HCT116 (cell line): Measurements from ENCODE around the gene ERLIN1. TPM values are rescaled to one million over a fixed set of nuclear protein-coding genes. Genes with fewer than 3 reads are reported as not detected.

ENCODE experiments used
- ATAC-seq: fragments of 200-7000 bp; cut with Tn5 transposase; 2 replicates; pipeline ENCODE4 v1.9.1; 2020; ENCODE audit warnings: mild to moderate bottlenecking, moderate library complexity
- BruUV-seq: library from RNA; stranded (reverse); fragments of 400-500 nt; replicated peaks from 2 replicates; lab custom pipeline; 2021; lab: Mats Ljungman, UMichigan
- CTCF ChIA-PET: fragments of 300-600 bp; sonication (Branson Sonifier 250); formaldehyde crosslinking; loops from one replicate; lab custom pipeline; 2021; ENCODE audit warnings: antibody characterized with exemption; lab: Charles Lee
- POLR2A ChIA-PET: fragments of 300-600, 350-600 bp; sonication (Branson Sonifier 250); formaldehyde crosslinking; loops from one replicate; lab custom pipeline; 2021; ENCODE audit warnings: antibody characterized with exemption; lab: Charles Lee
- RAD21 ChIA-PET, 2 experiments: fragments of 300-600 bp; sonication (Branson Sonifier 250); formaldehyde crosslinking; loops; one replicate each; lab custom pipeline; 2023; ENCODE audit warnings: low total read pairs in 2 of 2; ENCODE audit not compliant: uncharacterized antibody in 2 of 2, unreplicated experiment in 2 of 2, low non-redundant PET in 1 of 2; lab: Charles Lee
- DNase-seq: peaks from one replicate; pipeline ENCODE4 v3.0.0-alpha.2; 2010; ENCODE audit warnings: low read depth, low spot score
- H2AFZ ChIP-seq: fragments of 200-600 bp; shearing (Covaris generic), sonication (generic); 2 replicates; pipeline ENCODE4 v1.6.1; 2017; ENCODE audit warnings: low read depth, mixed run types, mixed read lengths, antibody characterized with exemption, low read length; ENCODE audit not compliant: poor library complexity, severe bottlenecking
- H3K27ac ChIP-seq: 2 replicates; pipeline ENCODE4 v1.5.1; 2012; ENCODE audit warnings: low read depth, low read length
- H3K27me3 ChIP-seq: fragments of 200-600 bp; sonication (generic); 2 replicates; pipeline ENCODE4 v1.6.1; 2016; ENCODE audit warnings: mixed run types, low read length, mixed read lengths; ENCODE audit not compliant: insufficient read depth
- H3K36me3 ChIP-seq, 2 experiments: fragments of 200-500 bp in 1 of 2; fragments of 200-600 bp in 1 of 2; sonication (Bioruptor generic) in 1 of 2; sonication (generic) in 1 of 2; 2 replicates each; pipeline versions ENCODE4 v1.5.1 to v1.6.1; 2014 to 2016; ENCODE audit warnings: low read length in 2 of 2, inconsistent platforms in 1 of 2, mixed read lengths in 1 of 2, mixed run types in 1 of 2; ENCODE audit not compliant: insufficient read depth in 2 of 2, control insufficient read depth in 1 of 2
- H3K4me1 ChIP-seq, 2 experiments: fragments of 200-600 bp in 1 of 2; sonication (generic) in 1 of 2; 2 replicates each; pipeline versions ENCODE4 v1.5.1 to v1.6.1; 2012 to 2017; ENCODE audit warnings: low read length in 2 of 2, inconsistent platforms in 1 of 2, mild to moderate bottlenecking in 1 of 2, mixed read lengths in 1 of 2, mixed run types in 1 of 2, moderate library complexity in 1 of 2; ENCODE audit not compliant: insufficient read depth in 2 of 2, control insufficient read depth in 1 of 2
- H3K4me2 ChIP-seq: fragments of 200-600 bp; sonication (generic); 2 replicates; pipeline ENCODE4 v1.6.1; 2017; ENCODE audit warnings: mixed run types, low read length, mixed read lengths
- H3K4me3 ChIP-seq, 2 experiments: fragments of 200-600 bp in 1 of 2; sonication (generic) in 1 of 2; replicated peaks in 1 of 2; 2 replicates each; pipeline ENCODE4 v1.5.1; 2011 to 2016; ENCODE audit warnings: low read length in 2 of 2, control low read depth in 1 of 2, low read depth in 1 of 2, mild to moderate bottlenecking in 1 of 2, mixed read lengths in 1 of 2, mixed run types in 1 of 2
- H3K79me2 ChIP-seq: fragments of 200-600 bp; sonication (generic); 2 replicates; pipeline ENCODE4 v1.6.1; 2017; ENCODE audit warnings: mild to moderate bottlenecking, mixed run types, low read length, moderate library complexity, mixed read lengths; ENCODE audit not compliant: insufficient read depth
- H3K9ac ChIP-seq: fragments of 200-600 bp; sonication (generic); 2 replicates; pipeline ENCODE4 v1.6.1; 2016; ENCODE audit warnings: low read length, mixed read lengths
- H3K9me2 ChIP-seq: fragments of 200-600 bp; sonication (generic), shearing (Covaris generic); 2 replicates; pipeline ENCODE4 v1.6.1; 2017; ENCODE audit warnings: mixed run types, mild to moderate bottlenecking, moderate library complexity; ENCODE audit not compliant: insufficient read depth
- H3K9me3 ChIP-seq, 2 experiments: fragments of 200-500 bp in 1 of 2; fragments of 200-600 bp in 1 of 2; sonication (Bioruptor generic) in 1 of 2; sonication (generic) in 1 of 2; 2 replicates each; pipeline ENCODE4 v1.6.1; 2014 to 2017; ENCODE audit warnings: low read length in 2 of 2, mixed read lengths in 2 of 2, inconsistent platforms in 1 of 2, low read depth in 1 of 2, mild to moderate bottlenecking in 1 of 2, mixed run types in 1 of 2, moderate library complexity in 1 of 2; ENCODE audit not compliant: control insufficient read depth in 1 of 2, insufficient read depth in 1 of 2
- H4K20me1 ChIP-seq: fragments of 200-600 bp; sonication (generic), shearing (Covaris generic); 2 replicates; pipeline ENCODE4 v1.6.1; 2017; ENCODE audit warnings: mixed run types, mild to moderate bottlenecking, moderate library complexity; ENCODE audit not compliant: insufficient read depth
- CTCF ChIP-seq, 3 experiments: fragments of 200-600 bp in 1 of 3; sonication (generic) in 1 of 3; IDR thresholded peaks in 2 of 3; conservative IDR thresholded peaks in 1 of 3; 2 replicates each; pipeline ENCODE4 v1.5.1; 2012 to 2017; ENCODE audit warnings: low read depth in 2 of 3, low read length in 2 of 3, antibody characterized with exemption in 1 of 3, borderline replicate concordance in 1 of 3, control low read depth in 1 of 3, mild to moderate bottlenecking in 1 of 3, mixed read lengths in 1 of 3, mixed run types in 1 of 3, moderate library complexity in 1 of 3; ENCODE audit not compliant: insufficient read depth in 1 of 3
- EGR1 ChIP-seq: IDR thresholded peaks from 2 replicates; pipeline ENCODE4 v1.6.1; 2012; ENCODE audit warnings: low read depth
- EZH2 ChIP-seq: fragments of 200-600 bp; sonication (generic); IDR thresholded peaks from 2 replicates; pipeline ENCODE4 v1.6.1; 2017; ENCODE audit warnings: antibody characterized with exemption, mixed run types
- JUND ChIP-seq: IDR thresholded peaks from 2 replicates; pipeline ENCODE4 v1.6.1; 2012
- MAX ChIP-seq: IDR thresholded peaks from 2 replicates; pipeline ENCODE4 v1.6.1; 2012
- REST ChIP-seq: IDR thresholded peaks from 2 replicates; pipeline ENCODE4 v1.6.1; 2012; ENCODE audit warnings: low read depth
- ZFX ChIP-seq: fragments of 450-650 bp; IDR thresholded peaks from 2 replicates; pipeline ENCODE4 v1.6.1; 2017
- intact Hi-C: fragments of 100-400 bp; cut with micrococcal nuclease; formaldehyde crosslinking; loops from 2 replicates; pipeline ENCODE4 v1.10.0; 2022
- total RNA-seq: library from RNA; stranded (reverse); gene quantifications from one replicate; pipeline ENCODE4 v1.2.1, GENCODE V29; 2021; ENCODE audit not compliant: unreplicated experiment

Gene ERLIN1
- total RNA-seq, 1 experiment from 2014 or later, result 64.5 TPM

GRCh38 chr10:100172349-100172748 lies 13.5 kb downstream of the ERLIN1 start:
- Histone ChIP-seq H3K4me1 (no peaks in the 10 kb centered on the region), H2AFZ (no peak overlapping the region), H3K36me3 (peaks cover 49 to 52% of the 10 kb centered on the region in 2 experiments), H4K20me1 (peaks cover 5% of the 10 kb centered on the region; the same call in 1 of the 2 replicates), H3K9me3 (no peaks in the 10 kb centered on the region), H3K4me3 (no peak overlapping the region), H3K9ac (no peak overlapping the region), H3K27me3 (no peaks in the 10 kb centered on the region), H3K4me2 (no peak overlapping the region), H3K27ac (no peak overlapping the region), H3K9me2 (no peaks in the 10 kb centered on the region), H3K79me2 (peaks cover 73% of the 10 kb centered on the region)
- TF ChIP-seq MAX, result no peak
- no peak for TF ChIP-seq EGR1
- TF ChIP-seq JUND, result no peak
- TF ChIP-seq EZH2, result no peak
- TF ChIP-seq REST, result no peak
- TF ChIP-seq ZFX, result no peak
- TF ChIP-seq CTCF (IDR thresholded peaks at IDR 0.05 in 2 of 3, conservative IDR thresholded peaks at IDR 0.05 in 1 of 3; ENCODE audit: borderline replicate concordance in 1 of 3, insufficient read depth in 1 of 3, low read depth in 2 of 3, low read length in 2 of 3), result no peak
- ATAC-seq (no peak), DNase-seq (no peak)
- ChIA-PET POLR2A (no interaction called here), CTCF (no interaction called here), RAD21 (no interaction called here)
- BruUV-seq, result no TSS peak
- intact Hi-C loops, result no loop called here
